Psoas muscle (tissue), 8 donors: ENCODE results near the gene SUSD3. TPM values are rescaled to one million over a fixed set of nuclear protein-coding genes. Genes with fewer than 3 reads are reported as not detected.

Experiments
- ATAC-seq, 4 donors: fragments of 200-7000 bp; cut with Tn5 transposase; one replicate each; pipeline ENCODE4 v1.9.1; 2020; ENCODE audit warnings: moderate library complexity in 3 of 4, mild to moderate bottlenecking in 2 of 4
- DNase-seq, 2 donors: peaks; one replicate each; pipeline ENCODE4 v3.0.0-alpha.2; 2020
- H3K27ac ChIP-seq: fragments of 200-600 bp; one replicate; pipeline ENCODE4 v1.8.0; 2022
- H3K27me3 ChIP-seq, 3 donors: fragments of 200-600 bp in 1 of 3; one replicate each; pipeline versions ENCODE4 v1.6.1 to v1.8.0; 2013 to 2022; ENCODE audit warnings: low read length in 2 of 3, mild to moderate bottlenecking in 2 of 3, moderate library complexity in 1 of 3; ENCODE audit not compliant: insufficient read depth in 3 of 3
- H3K36me3 ChIP-seq, 2 donors: fragments of 200-600 bp in 1 of 2; one replicate each; pipeline versions ENCODE4 v1.6.1 to v1.8.0; 2013 to 2022; ENCODE audit warnings: low read depth in 1 of 2, mild to moderate bottlenecking in 1 of 2, moderate library complexity in 1 of 2; ENCODE audit not compliant: insufficient read depth in 1 of 2
- H3K4me1 ChIP-seq: fragments of 200-600 bp; one replicate; pipeline ENCODE4 v1.8.0; 2022
- H3K4me3 ChIP-seq: fragments of 200-600 bp; one replicate; pipeline ENCODE4 v1.8.0; 2022; ENCODE audit warnings: mild to moderate bottlenecking
- H3K9me3 ChIP-seq: fragments of 200-600 bp; one replicate; pipeline ENCODE4 v1.8.0; 2022
- CTCF ChIP-seq: fragments of 200-600 bp; IDR thresholded peaks from one replicate; pipeline ENCODE4 v1.8.0; 2022; ENCODE audit warnings: antibody characterized with exemption
- WGBS, 3 donors: extraction: QIAGEN DNeasy Blood & Tissue Kit; methylation state at CpG; one replicate each; pipeline versions ENCODE4 v1.1.6 to v1.1.7; 2013; 5-methylcytosine and 5-hydroxymethylcytosine counted together
- intact Hi-C, 2 donors: fragments of 100-400 bp; cut with DNase I; formaldehyde crosslinking; loops; one replicate each; pipeline versions ENCODE4 v1.11.0 to v1.14.2; 2022
- polyA plus RNA-seq, 3 donors: library from polyadenylated mRNA; stranded (reverse); fragments of 200-250 nt; gene quantifications; one replicate each; pipeline ENCODE4 v1.2.3, GENCODE V29; 2013
- total RNA-seq, 4 donors: library from RNA; stranded (reverse); fragmentation: NEBNext Ultra II Directional in 2 of 4; extraction: Animal tissue kit (Norgen Biotek cat#: 25700) in 2 of 4; gene quantifications; one replicate each; pipeline versions ENCODE4 v1.2.1 to v1.2.4, GENCODE V29; 2021 to 2023
- donor health status: healthy with polysubstance abuse.
- donor health status: DM: no; HTN: no; CAD: no; lungs with moderate emphysema.
- donor health status: Bipolar disorder and iron deficiency.
- donor health status: healthy.
- donor health status: DM: yes; HTN: yes; CAD: no.
- donor health status: DM: no; HTN: no; CAD: no.
- donor health status: DM: no; HTN: no; CAD: no.
- donor health status: DM: yes; HTN: yes; CAD: no.

SUSD3 gene
- total and polyA plus RNA-seq, 7 donors: 0.13 to 0.65 (median 0.34) TPM; not detected in 2

- intact Hi-C loops: no loop called here
- Histone ChIP-seq H3K4me1 (no peaks in the 10 kb centered on the region), H3K36me3 (no peaks in the 10 kb centered on the region), H3K9me3 (no peaks in the 10 kb centered on the region), H3K27me3 (no peaks in the 10 kb centered on the region), H3K27ac (no peak overlapping the region), H3K4me3 (no peak overlapping the region)
- 85 to 91% (median 85%) methylated on average over 12 of the region's 12 CpGs for WGBS, 3 donors
- ATAC-seq (no peak), DNase-seq (no peak)
- no peak for TF ChIP-seq CTCF
Measured at GRCh38 chr9:93076101-93076791, 17.7 kb downstream of the SUSD3 start.

GRCh38 chr9:93076792-93077128 is 18.3 kb downstream of the SUSD3 start:
- ATAC-seq: no peak
- WGBS, 3 donors: 98% methylated on average over 2 of the region's 2 CpGs
- intact Hi-C loops: no loop called here

GRCh38 chr9:93077367-93077766 is 18.9 kb downstream of the SUSD3 start:
- 92 to 100% (median 97%) methylated on average over 1 of the region's 1 CpG for WGBS, 3 donors
- intact Hi-C loops: no loop called here
- ATAC-seq: no peak
- H3K27me3 ChIP-seq: no peaks in the 10 kb centered on the region
- no peak overlapping the region for H3K4me3 ChIP-seq
- TF ChIP-seq CTCF: no peak
- DNase-seq: no peak
- H3K9me3 ChIP-seq: no peaks in the 10 kb centered on the region
- no peaks in the 10 kb centered on the region for H3K4me1 ChIP-seq
- no peaks in the 10 kb centered on the region for H3K36me3 ChIP-seq
- H3K27ac ChIP-seq: no peak overlapping the region

More at GRCh38 chr9:93076792-93077128, 18.3 kb downstream of the SUSD3 start:
- no peaks in the 10 kb centered on the region for H3K27me3 ChIP-seq
- no peaks in the 10 kb centered on the region for H3K4me1 ChIP-seq
- H3K27ac ChIP-seq: no peak overlapping the region
- no peaks in the 10 kb centered on the region for H3K36me3 ChIP-seq
- no peak overlapping the region for H3K4me3 ChIP-seq
- TF ChIP-seq CTCF: no peak
- H3K9me3 ChIP-seq: no peaks in the 10 kb centered on the region
- no peak for DNase-seq

- no peak for TF ChIP-seq CTCF
- 95 to 97% (median 96%) methylated on average over 16 of the region's 16 CpGs for WGBS, 3 donors
- no peak for DNase-seq
- ATAC-seq: no peak
- intact Hi-C loops: no loop called here
- H3K27ac ChIP-seq: no peak overlapping the region
- H3K4me3 ChIP-seq: no peak overlapping the region
- H3K9me3 ChIP-seq: no peaks in the 10 kb centered on the region
- no peaks in the 10 kb centered on the region for H3K27me3 ChIP-seq
- H3K4me1 ChIP-seq: no peaks in the 10 kb centered on the region
- H3K36me3 ChIP-seq: no peaks in the 10 kb centered on the region
Measured at GRCh38 chr9:93077811-93078210, 19.3 kb downstream of the SUSD3 start.

DNA sequence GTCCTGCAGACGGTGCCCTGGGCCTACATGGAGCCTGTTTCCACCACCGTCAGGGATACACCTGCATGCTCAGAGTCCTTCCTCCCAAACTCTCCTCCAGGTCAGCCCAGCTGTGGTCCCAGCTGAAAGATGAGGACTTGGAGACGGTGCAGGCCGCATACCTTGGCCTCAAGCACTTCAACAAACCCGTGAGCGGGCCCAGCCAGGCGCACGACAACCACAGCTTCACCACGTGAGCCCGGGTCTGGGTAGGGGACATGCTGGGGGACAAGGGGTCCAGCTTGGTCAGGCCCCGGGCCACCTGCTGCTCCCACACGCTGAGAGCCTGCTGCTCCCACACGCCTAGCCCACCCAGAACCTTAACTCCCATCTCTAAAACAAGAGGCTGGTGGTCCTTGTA is 20.9 kb downstream of the SUSD3 start:
- intact Hi-C loops: no loop called here
- TF ChIP-seq CTCF: no peak
- no peak overlapping the region for H3K4me3 ChIP-seq
- no peaks in the 10 kb centered on the region for H3K4me1 ChIP-seq
- H3K36me3 ChIP-seq: no peaks in the 10 kb centered on the region
- DNase-seq: no peak
- no peaks in the 10 kb centered on the region for H3K27me3 ChIP-seq
- WGBS, 3 donors: 86 to 93% (median 91%) methylated on average over 13 of the region's 13 CpGs
- H3K9me3 ChIP-seq: no peaks in the 10 kb centered on the region
- no peak for ATAC-seq
- no peak overlapping the region for H3K27ac ChIP-seq
